DMS153 treated with DMSO at 0.1 percent for 48 hours (cell line): ENCODE measurements around the gene ATE1.
"Not testable (repeated sequence)": the region's sequence is repeated elsewhere in the genome, so short reads cannot be mapped to it uniquely, and the experiment has no call there.

Experiments
- DNase-seq: peaks from one replicate; lab custom pipeline; 2025; ENCODE audit not compliant: unreplicated experiment; lab: John Stamatoyannopoulos, UW

ATE1 gene

GRCh38 chr10:121833387-121833786 lies 94.4 kb downstream of the ATE1 start:
- DNase-seq: no peak

GRCh38 chr10:121832647-121833046 lies 95.2 kb downstream of the ATE1 start:
- DNase-seq: no peak

GRCh38 chr10:121831777-121832176 lies 96.1 kb downstream of the ATE1 start:
- DNase-seq: no peak

GRCh38 chr10:121831237-121831636 lies 96.6 kb downstream of the ATE1 start:
- no peak for DNase-seq

- no peak for DNase-seq
Observed at GRCh38 chr10:121830101-121830500, 97.7 kb downstream of the ATE1 start.

- DNase-seq: no peak
Observed at GRCh38 chr10:121828045-121828444, 99.8 kb downstream of the ATE1 start.

- DNase-seq: not testable (repeated sequence)
Observed at GRCh38 chr10:121826773-121827172, 101.1 kb downstream of the ATE1 start.

- no peak for DNase-seq
Observed at GRCh38 chr10:121823993-121824463, 103.8 kb downstream of the ATE1 start.

- no peak for DNase-seq
Observed at GRCh38 chr10:121822724-121823123, 105.1 kb downstream of the ATE1 start.

- no peak for DNase-seq
Observed at GRCh38 chr10:121822180-121822579, 105.7 kb downstream of the ATE1 start.

GRCh38 chr10:121819049-121819448 lies 108.8 kb downstream of the ATE1 start:
- no peak for DNase-seq

- no peak for DNase-seq
Observed at GRCh38 chr10:121818599-121818998, 109.2 kb downstream of the ATE1 start.

- DNase-seq: no peak
Observed at GRCh38 chr10:121816197-121816596, 111.6 kb downstream of the ATE1 start.

GRCh38 chr10:121813857-121814256 lies 114.0 kb downstream of the ATE1 start:
- no peak for DNase-seq

GRCh38 chr10:121813211-121813815 lies 114.5 kb downstream of the ATE1 start:
- DNase-seq: no peak

- DNase-seq: no peak
Observed at GRCh38 chr10:121812031-121812430, 115.8 kb downstream of the ATE1 start.

- no peak for DNase-seq
Observed at GRCh38 chr10:121811386-121811785, 116.4 kb downstream of the ATE1 start.

GRCh38 chr10:121808835-121809234 lies 119.0 kb downstream of the ATE1 start:
- no peak for DNase-seq

- no peak for DNase-seq
Observed at GRCh38 chr10:121804460-121804859, 123.4 kb downstream of the ATE1 start.

GRCh38 chr10:121803611-121804010 lies 124.2 kb downstream of the ATE1 start:
- DNase-seq: no peak

- no peak for DNase-seq
Observed at GRCh38 chr10:121800831-121801230, 127.0 kb downstream of the ATE1 start.

- DNase-seq: no peak
Observed at GRCh38 chr10:121800146-121800545, 127.7 kb downstream of the ATE1 start.

GRCh38 chr10:121797490-121797889 lies 130.3 kb downstream of the ATE1 start:
- DNase-seq: no peak
